HG03064 (cell line): ENCODE data around the gene MAB21L4.

ENCODE experiments used
- ATAC-seq: cut with Tn5 transposase; IDR thresholded peaks from one replicate; pipeline ENCODE4 v1.9.1; 2021; ENCODE audit warnings: low read depth; ENCODE audit not compliant: unreplicated experiment

The MAB21L4 gene

DNA sequence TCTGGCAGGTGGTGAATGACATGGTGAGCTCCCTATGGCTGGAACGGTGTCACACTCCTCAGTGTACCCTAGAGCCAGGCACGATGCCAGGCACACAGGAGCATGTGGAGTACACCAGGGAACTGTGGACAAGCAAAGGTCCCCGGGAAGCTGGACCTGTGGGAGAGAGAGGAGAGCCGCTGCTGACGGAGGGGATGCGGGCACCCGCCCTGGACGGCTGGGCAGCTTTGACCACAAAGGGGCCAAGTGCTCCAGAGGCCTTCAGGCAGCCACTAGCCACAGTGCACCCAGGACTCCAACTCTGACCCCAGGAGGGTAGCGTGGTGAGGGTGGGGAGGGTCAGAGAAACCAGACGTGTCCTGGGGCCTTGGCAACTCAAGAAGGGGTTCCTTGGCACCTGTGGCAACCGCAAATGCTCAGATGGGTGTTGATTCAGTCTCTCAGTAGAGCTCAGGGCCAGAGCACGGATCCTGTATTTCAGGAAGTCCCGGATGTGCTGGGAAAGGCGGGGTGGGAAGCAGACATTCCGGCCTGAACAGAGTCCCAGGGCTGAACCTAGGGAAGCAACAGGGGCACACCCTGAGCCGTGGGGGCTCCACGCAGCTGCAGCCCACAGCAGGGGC lies 2.3 kb upstream of the MAB21L4 start:
- no peak for ATAC-seq

GRCh38 chr2:240896871-240897692 lies 1.1 kb upstream of the MAB21L4 start:
- ATAC-seq: no peak

DNA sequence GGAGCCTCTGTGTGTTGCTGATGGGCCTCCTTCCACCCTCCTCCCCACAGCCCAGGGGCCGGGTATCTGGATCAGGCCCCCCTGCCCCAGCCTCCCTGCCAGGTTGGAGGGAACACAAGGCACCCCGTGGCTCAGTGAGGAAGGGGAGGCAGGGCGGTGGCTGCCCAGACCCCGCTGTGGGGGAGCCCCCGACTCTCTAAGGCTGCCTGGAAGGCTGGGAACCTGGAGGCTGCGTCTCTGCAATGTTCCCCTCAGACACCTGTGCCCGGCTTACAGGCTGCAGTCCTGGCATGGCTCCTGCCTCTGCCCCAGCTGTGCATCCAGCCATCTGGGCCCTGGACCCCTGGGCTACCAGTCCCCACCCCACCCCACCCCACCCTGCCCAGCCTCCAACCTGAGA lies 438 bp upstream of the MAB21L4 start:
- ATAC-seq: no peak

DNA sequence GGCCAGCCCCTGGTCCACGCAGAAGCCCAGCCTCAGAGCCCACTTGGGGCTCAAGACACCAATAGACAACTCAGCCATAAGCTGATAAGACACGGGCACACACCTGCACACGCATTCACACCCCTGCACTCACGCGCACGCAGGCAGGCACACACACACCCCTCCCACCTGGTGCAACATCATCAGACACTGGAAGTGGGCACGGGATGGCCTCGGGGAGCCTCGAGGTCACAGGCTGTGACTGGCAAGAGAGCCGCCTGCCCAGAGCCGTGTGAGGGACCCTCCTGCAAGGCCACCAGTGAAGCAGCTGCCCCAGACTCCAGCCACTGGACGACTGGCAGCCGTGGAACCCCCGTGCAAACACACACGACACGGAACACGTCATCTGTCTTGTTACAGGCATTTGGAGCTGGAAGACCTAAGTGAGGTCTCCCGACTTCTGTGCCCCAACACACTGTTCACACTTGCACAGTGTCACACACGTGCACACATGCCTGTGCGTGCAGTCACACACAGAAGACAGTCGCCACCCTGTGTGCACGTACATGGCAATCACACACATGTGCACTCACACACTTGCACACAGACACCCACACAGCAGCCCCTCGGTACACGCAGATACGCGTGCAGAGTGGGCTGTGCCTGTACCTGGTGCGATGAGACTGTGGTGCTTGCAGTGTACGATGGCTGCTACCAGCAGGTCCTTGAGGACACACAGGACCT lies 959 bp downstream of the MAB21L4 start:
- no peak for ATAC-seq

DNA sequence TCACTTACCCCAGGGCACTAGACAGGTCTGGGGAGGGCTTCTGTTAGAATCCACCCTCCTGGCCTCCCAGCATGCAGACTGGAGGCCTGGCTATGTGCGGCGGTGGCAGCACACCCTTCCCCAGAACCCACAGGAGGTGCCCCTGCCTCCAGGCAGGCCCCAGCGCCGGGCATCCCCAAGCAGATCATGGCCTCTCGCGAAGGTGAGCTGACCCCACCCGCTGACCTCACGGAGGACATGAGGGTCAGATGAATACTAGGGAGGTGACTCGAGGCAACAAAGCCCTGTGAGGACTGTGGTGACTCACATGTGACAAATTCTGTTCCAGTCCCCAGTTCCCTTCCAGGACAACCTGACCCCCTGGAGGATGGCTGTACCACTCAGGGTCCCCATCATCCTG lies 1.9 kb downstream of the MAB21L4 start:
- ATAC-seq: no peak

GRCh38 chr2:240893363-240893844 lies 2.6 kb downstream of the MAB21L4 start:
- ATAC-seq: no peak

DNA sequence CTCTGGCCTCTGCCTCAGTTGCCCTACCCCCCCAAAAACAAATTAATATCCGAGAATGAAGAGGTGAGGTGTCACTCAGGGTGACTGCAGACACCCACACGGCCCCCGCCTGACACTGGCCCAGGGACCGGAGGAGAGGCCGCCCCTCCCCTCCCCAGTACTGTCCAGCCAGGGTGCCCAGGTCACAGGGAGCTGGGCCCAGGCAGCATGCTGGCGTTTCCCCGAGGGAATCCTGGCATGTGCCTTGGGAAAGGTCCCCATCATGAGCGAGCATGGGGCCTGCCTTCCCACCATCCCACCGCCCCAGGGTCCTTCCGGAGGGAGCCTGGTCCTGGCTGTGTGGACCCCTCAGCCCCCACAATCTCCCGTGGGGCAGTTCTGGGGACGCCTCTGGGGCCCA lies 3.0 kb downstream of the MAB21L4 start:
- no peak for ATAC-seq

DNA sequence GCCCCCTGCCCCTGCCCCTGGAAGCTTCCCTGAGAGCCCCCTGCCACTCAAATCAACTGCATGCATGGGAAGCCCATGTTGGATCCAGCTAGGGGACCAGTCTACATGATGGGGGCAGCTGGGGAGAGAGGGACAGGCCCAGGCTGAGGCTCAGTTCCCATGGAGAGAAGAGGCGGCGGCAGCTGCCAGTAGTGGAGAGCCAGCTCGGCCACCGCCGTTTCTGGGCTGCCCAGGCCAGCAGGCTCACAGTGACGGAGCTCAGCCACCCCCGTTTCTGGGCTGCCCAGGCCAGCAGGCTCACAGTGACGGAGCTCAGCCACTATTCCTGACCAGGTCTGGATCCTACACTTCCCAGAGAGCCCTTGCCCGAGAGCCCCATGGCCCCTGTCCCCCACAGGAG lies 3.6 kb downstream of the MAB21L4 start:
- ATAC-seq: no peak

- ATAC-seq: no peak
These were observed 4.2 kb downstream of the MAB21L4 start for GRCh38 chr2:240891492-240892340.

DNA sequence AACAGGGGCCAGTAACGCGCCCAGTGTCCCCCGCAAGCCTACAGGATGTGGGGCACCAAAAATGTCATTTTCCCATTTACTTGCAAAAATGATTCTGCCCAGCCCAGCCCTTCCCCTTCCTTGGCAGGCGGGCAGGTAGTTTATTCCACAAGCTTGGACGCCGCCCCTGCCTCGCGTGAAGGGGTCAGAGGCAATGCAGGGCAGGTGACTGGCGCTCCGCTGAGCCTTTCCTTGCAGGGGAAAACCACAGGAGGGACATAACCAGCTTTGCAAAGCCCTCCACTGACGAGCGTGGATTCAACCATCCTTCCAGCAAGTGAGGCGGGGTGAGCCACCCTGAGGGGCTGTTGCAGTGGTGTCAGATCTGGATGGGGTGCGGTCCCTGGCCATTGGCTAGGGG lies 5.3 kb downstream of the MAB21L4 start:
- no peak for ATAC-seq

- ATAC-seq: no peak
These were observed 6.1 kb downstream of the MAB21L4 start for GRCh38 chr2:240889601-240890560.

DNA sequence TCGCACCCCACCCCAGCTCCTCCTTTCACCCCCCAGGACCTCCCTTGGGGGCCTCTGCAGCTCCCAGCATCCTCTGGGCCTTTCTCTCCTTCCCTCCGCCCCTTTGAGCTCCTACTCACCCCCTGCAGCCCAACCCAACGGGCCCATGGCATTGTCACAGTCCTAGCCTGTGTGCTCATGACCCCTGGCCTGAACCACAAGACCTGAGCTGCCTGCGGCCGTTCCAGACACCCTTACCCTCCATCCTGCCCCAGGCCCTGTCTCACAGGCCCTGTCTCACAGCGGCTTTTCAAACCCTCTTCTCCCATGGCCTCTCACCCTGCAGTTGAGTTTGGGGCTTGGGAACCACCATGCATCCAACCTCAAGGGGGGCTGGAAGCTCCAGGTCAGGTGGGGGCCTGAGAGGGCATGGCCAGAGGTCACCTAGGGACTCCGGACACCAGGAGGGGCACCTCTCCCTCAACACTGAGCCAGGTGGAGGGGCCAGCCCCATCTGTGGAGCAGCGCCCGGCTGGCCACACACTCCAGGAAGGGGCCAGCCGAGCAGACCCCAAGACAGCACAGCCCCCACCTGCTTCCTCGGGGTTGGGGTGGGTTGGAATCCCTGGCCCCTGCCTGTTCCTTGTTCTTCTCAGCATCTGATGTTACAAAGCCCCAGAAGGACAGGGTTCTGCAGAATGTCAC lies 6.9 kb downstream of the MAB21L4 start:
- no peak for ATAC-seq

- ATAC-seq: no peak
These were observed 7.6 kb downstream of the MAB21L4 start for GRCh38 chr2:240888130-240888889.

DNA sequence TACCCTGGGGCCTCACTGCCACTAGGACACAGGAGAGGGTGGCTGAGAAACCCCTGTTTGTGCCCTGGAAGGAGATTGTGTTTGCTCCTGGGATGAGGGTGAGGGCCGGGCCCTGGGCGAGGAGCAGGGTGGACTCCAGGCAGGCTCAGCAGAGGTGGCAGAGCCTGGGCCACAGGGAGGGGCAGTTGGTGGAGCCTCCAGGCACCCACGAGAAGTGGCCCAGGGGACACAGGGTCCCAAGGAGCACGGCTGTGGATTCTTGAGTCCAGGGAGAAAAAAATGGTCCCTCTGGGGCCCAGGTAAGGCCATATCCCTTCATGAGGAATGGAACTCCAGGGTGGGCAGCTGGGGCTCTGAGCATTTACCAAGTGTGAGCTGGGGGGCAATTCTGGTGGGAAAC lies 8.3 kb downstream of the MAB21L4 start:
- ATAC-seq: no peak

- no peak for ATAC-seq
These were observed 9.0 kb downstream of the MAB21L4 start for GRCh38 chr2:240886678-240887609.

GRCh38 chr2:240886023-240886565 lies 9.9 kb downstream of the MAB21L4 start:
- ATAC-seq: no peak

- no peak for ATAC-seq
These were observed 10.4 kb downstream of the MAB21L4 start for GRCh38 chr2:240885566-240885965.
